Central memory CD8-positive, alpha-beta T cell (primary cell): ENCODE data around the gene FAM81B.
"Not testable (repeated sequence)": the region's sequence is repeated elsewhere in the genome, so short reads cannot be mapped to it uniquely, and the experiment has no call there.

Experiments used
- ATAC-seq: fragments of 150-1000 bp; cut with Tn5 transposase; replicated peaks from 2 replicates; pipeline ENCODE4 v1.10.0; 2022; ENCODE audit warnings: mild to moderate bottlenecking, moderate FRiP score, moderate number of reproducible peaks; ENCODE audit not compliant: poor library complexity, severe bottlenecking; ENCODE audit errors: extremely low read depth
- DNase-seq, 2 donors: peaks; one replicate each; pipeline ENCODE4 v3.0.0; 2021; ENCODE audit warnings: low spot score in 2 of 2
- H3K27ac Mint-ChIP-seq: one replicate; pipeline ENCODE4 v1.8.0; 2022; ENCODE audit warnings: low read depth, mild to moderate bottlenecking, moderate library complexity, mixed read lengths
- H3K27me3 Mint-ChIP-seq: one replicate; pipeline ENCODE4 v1.8.0; 2022; ENCODE audit warnings: mixed read lengths
- H3K36me3 Mint-ChIP-seq: one replicate; pipeline ENCODE4 v1.8.0; 2022; ENCODE audit warnings: mild to moderate bottlenecking, moderate library complexity, mixed read lengths; ENCODE audit not compliant: insufficient read depth
- H3K4me1 Mint-ChIP-seq: one replicate; pipeline ENCODE4 v1.8.0; 2022; ENCODE audit warnings: mixed read lengths
- H3K4me3 Mint-ChIP-seq: one replicate; pipeline ENCODE4 v1.8.0; 2022; ENCODE audit warnings: mild to moderate bottlenecking, moderate library complexity, mixed read lengths
- H3K9me3 Mint-ChIP-seq: one replicate; pipeline ENCODE4 v1.8.0; 2022; ENCODE audit warnings: mixed read lengths

Gene FAM81B

GRCh38 chr5:95390812-95391492, at the start of gene FAM81B:
FAM81B (plus strand) TSS chr5:95391366; CDS start chr5:95391390, 24 bp downstream.
- ATAC-seq (no peak), DNase-seq (no peak)
- no peak within 1 kb of the TSS for H3K27ac Mint-ChIP-seq
- H3K36me3 Mint-ChIP-seq, result no peaks in the 10 kb centered on the region
- no peaks in the 10 kb centered on the region for H3K9me3 Mint-ChIP-seq
- no peaks in the 10 kb centered on the region for H3K4me1 Mint-ChIP-seq
- no peak within 1 kb of the TSS for H3K4me3 Mint-ChIP-seq
- H3K27me3 Mint-ChIP-seq, result peaks cover 12% of the 10 kb centered on the region

- Mint-ChIP-seq H3K9me3 (peaks cover 14% of the 10 kb centered on the region), H3K27me3 (peaks cover 11% of the 10 kb centered on the region)
- H3K4me1 Mint-ChIP-seq, H3K27ac Mint-ChIP-seq, DNase-seq, H3K4me3 Mint-ChIP-seq, H3K36me3 Mint-ChIP-seq, ATAC-seq: not testable (repeated sequence)
Measured at GRCh38 chr5:95341444-95341843, 49.7 kb upstream of the FAM81B start.

- Mint-ChIP-seq H3K4me1 (no peaks in the 10 kb centered on the region), H3K27me3 (no peaks in the 10 kb centered on the region), H3K36me3 (no peaks in the 10 kb centered on the region), H3K9me3 (peaks cover 15% of the 10 kb centered on the region), H3K4me3 (no peak overlapping the region), H3K27ac (no peak overlapping the region)
- ATAC-seq, result no peak
- DNase-seq, result no peak
Measured at GRCh38 chr5:95347506-95348120, 43.6 kb upstream of the FAM81B start.

GRCh38 chr5:95350631-95351030, 40.5 kb upstream of the FAM81B start:
- Mint-ChIP-seq H3K27me3 (no peaks in the 10 kb centered on the region), H3K9me3 (peaks cover 9% of the 10 kb centered on the region), H3K27ac (no peak overlapping the region), H3K4me1 (no peaks in the 10 kb centered on the region), H3K36me3 (no peaks in the 10 kb centered on the region), H3K4me3 (no peak overlapping the region)
- ATAC-seq, result no peak
- DNase-seq, result no peak

GRCh38 chr5:95352691-95353090, 38.5 kb upstream of the FAM81B start:
- Mint-ChIP-seq H3K36me3 (no peaks in the 10 kb centered on the region), H3K27ac (no peak overlapping the region), H3K4me3 (no peak overlapping the region), H3K4me1 (no peaks in the 10 kb centered on the region), H3K27me3 (peaks cover 17% of the 10 kb centered on the region), H3K9me3 (peaks cover 17% of the 10 kb centered on the region)
- DNase-seq (no peak), ATAC-seq (no peak)

- peaks cover 1% of the 10 kb centered on the region for H3K36me3 Mint-ChIP-seq
- no peak overlapping the region for H3K27ac Mint-ChIP-seq
- H3K27me3 Mint-ChIP-seq, result peaks cover 17% of the 10 kb centered on the region
- peaks cover 13% of the 10 kb centered on the region for H3K9me3 Mint-ChIP-seq
- DNase-seq (no peak), ATAC-seq (no peak)
- no peaks in the 10 kb centered on the region for H3K4me1 Mint-ChIP-seq
- H3K4me3 Mint-ChIP-seq, result no peak overlapping the region
Measured at GRCh38 chr5:95358320-95358719, 32.8 kb upstream of the FAM81B start.

GRCh38 chr5:95358848-95359247, 32.3 kb upstream of the FAM81B start:
- peaks cover 13% of the 10 kb centered on the region for H3K9me3 Mint-ChIP-seq
- H3K27me3 Mint-ChIP-seq, result peaks cover 17% of the 10 kb centered on the region
- H3K4me1 Mint-ChIP-seq, result no peaks in the 10 kb centered on the region
- ATAC-seq (no peak), DNase-seq (no peak)
- H3K27ac Mint-ChIP-seq, result no peak overlapping the region
- peaks cover 1% of the 10 kb centered on the region for H3K36me3 Mint-ChIP-seq
- no peak overlapping the region for H3K4me3 Mint-ChIP-seq

- peaks cover 21% of the 10 kb centered on the region for H3K9me3 Mint-ChIP-seq
- not testable (repeated sequence) for H3K36me3 Mint-ChIP-seq, ATAC-seq, H3K4me3 Mint-ChIP-seq, H3K4me1 Mint-ChIP-seq, H3K27ac Mint-ChIP-seq, DNase-seq
- H3K27me3 Mint-ChIP-seq, result peaks cover 17% of the 10 kb centered on the region
Measured at GRCh38 chr5:95360667-95361066, 30.5 kb upstream of the FAM81B start.

GRCh38 chr5:95365302-95366095, 25.7 kb upstream of the FAM81B start:
- no peaks in the 10 kb centered on the region for H3K4me1 Mint-ChIP-seq
- no peak for ATAC-seq
- H3K9me3 Mint-ChIP-seq, result peaks cover 14% of the 10 kb centered on the region
- H3K36me3 Mint-ChIP-seq, result no peaks in the 10 kb centered on the region
- no peak overlapping the region for H3K4me3 Mint-ChIP-seq
- no peak for DNase-seq
- H3K27ac Mint-ChIP-seq, result no peak overlapping the region
- H3K27me3 Mint-ChIP-seq, result peaks cover 27% of the 10 kb centered on the region

GRCh38 chr5:95369782-95370181, 21.4 kb upstream of the FAM81B start:
- H3K27ac Mint-ChIP-seq, result no peak overlapping the region
- no peaks in the 10 kb centered on the region for H3K4me1 Mint-ChIP-seq
- ATAC-seq (no peak), DNase-seq (no peak)
- H3K4me3 Mint-ChIP-seq, result no peak overlapping the region
- no peaks in the 10 kb centered on the region for H3K36me3 Mint-ChIP-seq
- H3K9me3 Mint-ChIP-seq, result peaks cover 5% of the 10 kb centered on the region
- peaks cover 50% of the 10 kb centered on the region for H3K27me3 Mint-ChIP-seq

GRCh38 chr5:95374061-95374460, 17.1 kb upstream of the FAM81B start:
- DNase-seq, result no peak
- ATAC-seq, result no peak
- no peak overlapping the region for H3K27ac Mint-ChIP-seq
- H3K4me1 Mint-ChIP-seq, result no peaks in the 10 kb centered on the region
- H3K27me3 Mint-ChIP-seq, result peaks cover 37% of the 10 kb centered on the region
- H3K9me3 Mint-ChIP-seq, result no peaks in the 10 kb centered on the region
- no peaks in the 10 kb centered on the region for H3K36me3 Mint-ChIP-seq
- H3K4me3 Mint-ChIP-seq, result no peak overlapping the region

GRCh38 chr5:95375591-95375990, 15.6 kb upstream of the FAM81B start:
- peaks cover 9% of the 10 kb centered on the region for H3K4me1 Mint-ChIP-seq
- H3K27me3 Mint-ChIP-seq, result peaks cover 22% of the 10 kb centered on the region
- H3K27ac Mint-ChIP-seq, result no peak overlapping the region
- no peak for ATAC-seq
- H3K36me3 Mint-ChIP-seq, result no peaks in the 10 kb centered on the region
- H3K4me3 Mint-ChIP-seq, result no peak overlapping the region
- H3K9me3 Mint-ChIP-seq, result no peaks in the 10 kb centered on the region
- no peak for DNase-seq

- H3K9me3 Mint-ChIP-seq, result no peaks in the 10 kb centered on the region
- no peak for DNase-seq
- peaks cover 9% of the 10 kb centered on the region for H3K4me1 Mint-ChIP-seq
- H3K27ac Mint-ChIP-seq, result no peak overlapping the region
- H3K27me3 Mint-ChIP-seq, result peaks cover 7% of the 10 kb centered on the region
- H3K36me3 Mint-ChIP-seq, result no peaks in the 10 kb centered on the region
- no peak overlapping the region for H3K4me3 Mint-ChIP-seq
- no peak for ATAC-seq
Measured at GRCh38 chr5:95379133-95379532, 12.0 kb upstream of the FAM81B start.
